CD4-positive, alpha-beta T cell (primary cell): Measurements from ENCODE around the gene CISD2. TPM values are rescaled to one million over a fixed set of nuclear protein-coding genes. Genes with fewer than 3 reads are reported as not detected.

Experiments
- ATAC-seq: fragments of 200-7000 bp; cut with Tn5 transposase; one replicate; pipeline ENCODE4 v1.10.0; 2022; ENCODE audit warnings: mild to moderate bottlenecking; ENCODE audit not compliant: poor library complexity
- CTCF ChIA-PET: fragments of 350-600 bp; sonication (Branson Sonifier 250); formaldehyde crosslinking; loops from one replicate; lab custom pipeline; 2021; ENCODE audit warnings: antibody characterized with exemption, inconsistent platforms; lab: Charles Lee
- POLR2A ChIA-PET: fragments of 350-600 bp; sonication (Branson Sonifier 250); formaldehyde crosslinking; loops from one replicate; lab custom pipeline; 2021; ENCODE audit warnings: antibody characterized with exemption, inconsistent platforms; lab: Charles Lee
- DNase-seq, 14 experiments: peaks; one replicate each; pipeline ENCODE4 v3.0.0-alpha.2; 2013 to 2020; ENCODE audit warnings: mixed read lengths in 2 of 14
- H3K27ac ChIP-seq, 2 donors: one replicate each; pipeline versions ENCODE4 v1.5.1 to v1.7.0; 2013; ENCODE audit warnings: low read length in 2 of 2, low read depth in 1 of 2, mild to moderate bottlenecking in 1 of 2
- H3K27me3 ChIP-seq, 2 experiments: 1 replicate in 1 of 2; 2 replicates in 1 of 2; pipeline versions ENCODE4 v1.6.1 to v1.7.0; 2013; ENCODE audit warnings: low read length in 2 of 2, control low read depth in 1 of 2, mild to moderate bottlenecking in 1 of 2, moderate library complexity in 1 of 2; ENCODE audit not compliant: insufficient read depth in 2 of 2, control insufficient read depth in 1 of 2
- H3K36me3 ChIP-seq: one replicate; pipeline ENCODE4 v1.6.1; 2013; ENCODE audit warnings: low read length, control low read depth; ENCODE audit not compliant: insufficient read depth
- H3K4me1 ChIP-seq: one replicate; pipeline ENCODE4 v1.6.1; 2013; ENCODE audit warnings: low read length, control low read depth; ENCODE audit not compliant: insufficient read depth
- H3K4me3 ChIP-seq: one replicate; pipeline ENCODE4 v1.5.1; 2013; ENCODE audit warnings: mild to moderate bottlenecking, low read length, moderate library complexity
- H3K9me3 ChIP-seq, 2 experiments: 1 replicate in 1 of 2; 2 replicates in 1 of 2; pipeline versions ENCODE4 v1.6.1 to v1.7.0; 2013; ENCODE audit warnings: low read length in 2 of 2, mild to moderate bottlenecking in 2 of 2, control low read depth in 1 of 2, moderate library complexity in 1 of 2; ENCODE audit not compliant: control insufficient read depth in 1 of 2, insufficient read depth in 1 of 2
- H3K27ac Mint-ChIP-seq: one replicate; pipeline ENCODE4 v1.8.0; 2020; ENCODE audit warnings: mixed read lengths
- H3K27me3 Mint-ChIP-seq: one replicate; pipeline ENCODE4 v1.8.0; 2021; ENCODE audit warnings: mixed read lengths
- H3K36me3 Mint-ChIP-seq: one replicate; pipeline ENCODE4 v1.8.0; 2021; ENCODE audit warnings: low read depth, mixed read lengths
- H3K4me1 Mint-ChIP-seq: one replicate; pipeline ENCODE4 v1.8.0; 2021; ENCODE audit warnings: low read depth, mixed read lengths
- H3K4me3 Mint-ChIP-seq: one replicate; pipeline ENCODE4 v1.8.0; 2020; ENCODE audit warnings: mild to moderate bottlenecking, mixed read lengths
- H3K9me3 Mint-ChIP-seq: one replicate; pipeline ENCODE4 v1.8.0; 2020; ENCODE audit warnings: mixed read lengths
- intact Hi-C, 2 experiments: fragments of 100-400 bp; cut with DNase I in 1 of 2; cut with micrococcal nuclease in 1 of 2; formaldehyde crosslinking; loops; one replicate each; pipeline versions ENCODE4 v1.15.1 to v1.9.0; 2023 to 2025; cut with DNase I, micrococcal nuclease
- total RNA-seq, 174 experiments: library from RNA in 2 of 174; stranded (reverse) in 2 of 174; gene quantifications; one replicate each; pipeline ENCODE4 v1.2.3 and lab custom pipeline; 2021 to 2026
- TF ChIP-seq, protein P1 (sequence below): fragments of 200-600 bp; IDR thresholded peaks from one replicate; pipeline ENCODE4 v1.8.0; 2022; ENCODE audit warnings: antibody characterized with exemption, mild to moderate bottlenecking

CISD2 gene
- total RNA-seq, 2 experiments from 2014 or later: 12.8 to 13.7 TPM

DNA sequence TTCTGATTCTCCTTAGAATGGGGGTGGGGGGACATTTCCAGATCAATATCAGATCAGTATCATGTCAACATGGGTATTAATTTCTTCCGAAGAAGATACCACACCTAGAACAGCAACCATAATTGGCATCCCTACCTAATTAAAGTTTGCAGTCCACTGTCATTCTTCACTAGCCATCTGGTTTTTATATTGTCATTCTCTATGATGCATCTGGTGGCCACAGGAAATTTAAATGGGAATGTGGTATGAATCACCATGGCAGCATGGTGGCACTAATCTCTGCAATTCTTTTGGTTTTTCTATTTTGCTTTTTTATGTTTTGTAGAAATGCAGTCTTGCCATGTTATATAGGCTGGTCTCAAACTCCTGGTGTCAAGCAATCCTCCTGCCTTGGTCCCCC lies 24.9 kb upstream of the CISD2 start:
- Histone ChIP-seq H3K4me1 (no peaks in the 10 kb centered on the region), H3K36me3 (no peaks in the 10 kb centered on the region), H3K4me3 (no peak overlapping the region), H3K27ac (no peak overlapping the region), H3K9me3 (no peaks in the 10 kb centered on the region), H3K27me3 (no peaks in the 10 kb centered on the region)
- no peaks in the 10 kb centered on the region for H3K4me1 Mint-ChIP-seq
- POLR2A ChIA-PET: no interaction called here
- TF ChIP-seq, protein P1, sequence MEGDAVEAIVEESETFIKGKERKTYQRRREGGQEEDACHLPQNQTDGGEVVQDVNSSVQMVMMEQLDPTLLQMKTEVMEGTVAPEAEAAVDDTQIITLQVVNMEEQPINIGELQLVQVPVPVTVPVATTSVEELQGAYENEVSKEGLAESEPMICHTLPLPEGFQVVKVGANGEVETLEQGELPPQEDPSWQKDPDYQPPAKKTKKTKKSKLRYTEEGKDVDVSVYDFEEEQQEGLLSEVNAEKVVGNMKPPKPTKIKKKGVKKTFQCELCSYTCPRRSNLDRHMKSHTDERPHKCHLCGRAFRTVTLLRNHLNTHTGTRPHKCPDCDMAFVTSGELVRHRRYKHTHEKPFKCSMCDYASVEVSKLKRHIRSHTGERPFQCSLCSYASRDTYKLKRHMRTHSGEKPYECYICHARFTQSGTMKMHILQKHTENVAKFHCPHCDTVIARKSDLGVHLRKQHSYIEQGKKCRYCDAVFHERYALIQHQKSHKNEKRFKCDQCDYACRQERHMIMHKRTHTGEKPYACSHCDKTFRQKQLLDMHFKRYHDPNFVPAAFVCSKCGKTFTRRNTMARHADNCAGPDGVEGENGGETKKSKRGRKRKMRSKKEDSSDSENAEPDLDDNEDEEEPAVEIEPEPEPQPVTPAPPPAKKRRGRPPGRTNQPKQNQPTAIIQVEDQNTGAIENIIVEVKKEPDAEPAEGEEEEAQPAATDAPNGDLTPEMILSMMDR: no peak
- no peak for DNase-seq
- no peak overlapping the region for H3K4me3 Mint-ChIP-seq
- CTCF ChIA-PET: no interaction called here
- no peaks in the 10 kb centered on the region for H3K36me3 Mint-ChIP-seq
- no peak overlapping the region for H3K27ac Mint-ChIP-seq
- no peaks in the 10 kb centered on the region for H3K9me3 Mint-ChIP-seq
- intact Hi-C loops: no loop called here
- no peak for ATAC-seq
- H3K27me3 Mint-ChIP-seq: no peaks in the 10 kb centered on the region

DNA sequence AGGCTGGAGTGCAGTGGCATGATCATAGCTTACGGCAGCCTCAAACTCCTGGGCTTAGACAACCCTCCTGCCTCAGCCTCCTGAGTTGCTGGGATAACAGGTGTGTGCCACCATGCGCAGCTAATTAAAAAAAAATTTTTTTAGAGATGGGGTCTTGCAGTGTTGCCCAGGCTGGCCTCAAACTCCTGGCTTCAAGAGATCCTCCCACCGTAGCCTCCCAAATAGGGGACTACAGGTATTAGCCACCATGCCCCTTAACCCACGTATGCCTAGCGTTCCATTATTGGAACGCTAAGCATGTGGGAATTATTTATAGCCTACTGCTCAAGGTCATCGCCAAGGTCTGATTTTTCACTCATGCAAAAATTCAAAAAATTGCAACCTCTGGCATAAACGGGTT lies 21.1 kb upstream of the CISD2 start:
- CTCF ChIA-PET: no interaction called here
- Mint-ChIP-seq H3K36me3 (no peaks in the 10 kb centered on the region), H3K4me3 (no peak overlapping the region), H3K9me3 (no peaks in the 10 kb centered on the region), H3K4me1 (no peaks in the 10 kb centered on the region), H3K27me3 (no peaks in the 10 kb centered on the region), H3K27ac (no peak overlapping the region)
- intact Hi-C loops: no loop called here
- Histone ChIP-seq H3K9me3 (no peaks in the 10 kb centered on the region), H3K4me1 (no peaks in the 10 kb centered on the region), H3K4me3 (no peak overlapping the region), H3K36me3 (no peaks in the 10 kb centered on the region), H3K27me3 (no peaks in the 10 kb centered on the region), H3K27ac (no peak overlapping the region)
- DNase-seq (no peak), ATAC-seq (no peak)
- TF ChIP-seq, protein P1: no peak
- POLR2A ChIA-PET: no interaction called here

DNA sequence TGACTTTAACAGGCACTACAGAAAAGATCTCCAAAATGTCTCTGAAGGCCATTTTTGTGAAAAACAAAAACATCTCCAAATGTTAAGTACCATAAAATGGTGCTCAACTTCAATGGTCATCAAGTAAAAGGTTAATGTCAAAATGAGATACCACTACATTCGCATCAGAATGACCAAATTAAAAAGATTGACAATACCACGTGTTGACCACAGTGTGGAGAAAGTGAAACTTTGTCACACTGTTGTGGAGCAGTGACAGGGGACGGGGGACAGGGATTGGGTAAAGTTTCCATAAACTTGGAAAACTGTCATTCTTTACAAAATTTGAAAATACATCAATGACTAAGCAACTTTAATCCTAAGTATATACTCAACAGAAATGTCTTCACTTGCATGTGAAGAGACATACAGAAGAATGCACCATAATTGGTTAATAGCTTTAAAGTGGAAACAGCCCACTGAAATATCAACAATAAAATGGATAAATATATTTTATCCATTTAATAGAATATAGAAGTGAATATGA lies 19.1 kb upstream of the CISD2 start:
- ChIA-PET CTCF (interaction anchor here (0.5 to 1.5 kb wide), 2 partner anchors 12 to 419 kb away, joined by 3 read pairs; no protein-coding TSS in a partner anchor), POLR2A (interaction anchor here (0.6 kb wide), 1 partner anchor 22 kb away, joined by 3 read pairs; no protein-coding TSS in a partner anchor)
- H3K9me3 ChIP-seq: no peaks in the 10 kb centered on the region
- Mint-ChIP-seq H3K4me3 (no peak overlapping the region), H3K36me3 (no peaks in the 10 kb centered on the region), H3K4me1 (no peaks in the 10 kb centered on the region), H3K27me3 (no peaks in the 10 kb centered on the region), H3K27ac (no peak overlapping the region), H3K9me3 (no peaks in the 10 kb centered on the region)
- ATAC-seq (no peak), DNase-seq (no peak)
- TF ChIP-seq, protein P1: no peak
- intact Hi-C loops: no loop called here
- no peaks in the 10 kb centered on the region for H3K27me3 ChIP-seq
- no peaks in the 10 kb centered on the region for H3K4me1 ChIP-seq
- no peaks in the 10 kb centered on the region for H3K36me3 ChIP-seq
- H3K27ac ChIP-seq: no peak overlapping the region
- H3K4me3 ChIP-seq: no peak overlapping the region
